Measurements from ENCODE around the gene TRAM2. TPM values are rescaled to one million over a fixed set of nuclear protein-coding genes. Genes with fewer than 3 reads are reported as not detected.

The TRAM2 gene
- total and polyA plus RNA-seq, 2 of the 13 experiments (the other 11 are each of a cell fraction or from before 2014, with no cell fraction given): 49.1 to 72.5 TPM

DNA sequence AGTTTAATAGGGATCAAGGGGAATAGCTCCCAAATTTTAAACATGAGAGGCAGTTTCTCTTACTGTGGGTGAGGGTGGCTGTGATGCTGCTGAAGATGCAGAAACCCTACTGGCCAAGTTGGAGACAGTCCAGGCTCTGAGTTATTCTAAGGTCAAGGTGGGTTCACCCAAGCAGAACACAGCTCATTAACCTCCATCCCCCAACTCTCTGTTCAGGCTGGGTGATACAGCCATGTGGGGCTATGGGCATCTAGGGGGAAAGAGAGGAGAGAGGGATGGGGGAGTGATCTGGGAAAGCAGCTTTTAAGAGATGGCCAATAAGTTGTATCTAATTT, 18.9 kb upstream of the TRAM2 start (continued):
- TF ChIP-seq ZNF207 (IDR thresholded peaks at IDR 0.05; ENCODE audit: borderline replicate concordance) (no peak), ZNF737 (CRISPR knock-in tag; IDR thresholded peaks at IDR 0.05; ENCODE audit: borderline replicate concordance) (0 out of 2 replicates have a peak, but pooled peaks have one; percentile 16), PHF5A (CRISPR knock-in tag; IDR thresholded peaks at IDR 0.05; ENCODE audit: low read depth, unreplicated experiment) (no peak), KDM6A (CRISPR knock-in tag; IDR thresholded peaks at IDR 0.05; ENCODE audit: low read depth) (no peak), RCOR2 (CRISPR knock-in tag; IDR thresholded peaks at IDR 0.05) (peak; percentile 7; the same call in 1 of the 2 replicates), FOXK1 (CRISPR knock-in tag; IDR thresholded peaks at IDR 0.05; ENCODE audit: borderline replicate concordance, low read depth) (no peak), RAD21 (CRISPR knock-in tag; IDR thresholded peaks at IDR 0.05) (no peak), ARNTL (CRISPR knock-in tag; IDR thresholded peaks at IDR 0.05) (0 out of 2 replicates have a peak, but pooled peaks have one; percentile 6), ZNF772 (CRISPR knock-in tag; IDR thresholded peaks at IDR 0.05) (no peak), EHMT2 (IDR thresholded peaks at IDR 0.05; ENCODE audit: borderline replicate concordance, low read depth, low read length) (no peak), NONO (IDR thresholded peaks at IDR 0.05) (no peak), NONO (CRISPR knock-in tag; conservative IDR thresholded peaks at IDR 0.05) (no peak), ZNF792 (CRISPR knock-in tag; IDR thresholded peaks at IDR 0.05) (no peak), RXRB (CRISPR knock-in tag; IDR thresholded peaks at IDR 0.05; ENCODE audit: borderline replicate concordance) (0 out of 2 replicates have a peak, but pooled peaks have one; percentile 4), SP4 (CRISPR knock-in tag; IDR thresholded peaks at IDR 0.05) (no peak), LCORL (IDR thresholded peaks at IDR 0.05) (no peak), LCORL (CRISPR knock-in tag; IDR thresholded peaks at IDR 0.05) (no peak), POLR2G (IDR thresholded peaks at IDR 0.05; ENCODE audit: low read depth, low read length) (no peak), KDM1A (CRISPR knock-in tag; IDR thresholded peaks at IDR 0.05) (no peak), ZNF703 (CRISPR knock-in tag; IDR thresholded peaks at IDR 0.05; ENCODE audit: borderline replicate concordance) (no peak), TP53 (CRISPR knock-in tag; conservative IDR thresholded peaks at IDR 0.05) (no peak)
- TF ChIP-seq, protein P1, sequence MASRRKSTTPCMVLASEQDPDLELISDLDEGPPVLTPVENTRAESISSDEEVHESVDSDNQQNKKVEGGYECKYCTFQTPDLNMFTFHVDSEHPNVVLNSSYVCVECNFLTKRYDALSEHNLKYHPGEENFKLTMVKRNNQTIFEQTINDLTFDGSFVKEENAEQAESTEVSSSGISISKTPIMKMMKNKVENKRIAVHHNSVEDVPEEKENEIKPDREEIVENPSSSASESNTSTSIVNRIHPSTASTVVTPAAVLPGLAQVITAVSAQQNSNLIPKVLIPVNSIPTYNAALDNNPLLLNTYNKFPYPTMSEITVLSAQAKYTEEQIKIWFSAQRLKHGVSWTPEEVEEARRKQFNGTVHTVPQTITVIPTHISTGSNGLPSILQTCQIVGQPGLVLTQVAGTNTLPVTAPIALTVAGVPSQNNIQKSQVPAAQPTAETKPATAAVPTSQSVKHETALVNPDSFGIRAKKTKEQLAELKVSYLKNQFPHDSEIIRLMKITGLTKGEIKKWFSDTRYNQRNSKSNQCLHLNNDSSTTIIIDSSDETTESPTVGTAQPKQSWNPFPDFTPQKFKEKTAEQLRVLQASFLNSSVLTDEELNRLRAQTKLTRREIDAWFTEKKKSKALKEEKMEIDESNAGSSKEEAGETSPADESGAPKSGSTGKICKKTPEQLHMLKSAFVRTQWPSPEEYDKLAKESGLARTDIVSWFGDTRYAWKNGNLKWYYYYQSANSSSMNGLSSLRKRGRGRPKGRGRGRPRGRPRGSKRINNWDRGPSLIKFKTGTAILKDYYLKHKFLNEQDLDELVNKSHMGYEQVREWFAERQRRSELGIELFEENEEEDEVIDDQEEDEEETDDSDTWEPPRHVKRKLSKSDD (CRISPR knock-in tag; IDR thresholded peaks at IDR 0.05; ENCODE audit: low read depth): no peak
- TF ChIP-seq, protein P2, sequence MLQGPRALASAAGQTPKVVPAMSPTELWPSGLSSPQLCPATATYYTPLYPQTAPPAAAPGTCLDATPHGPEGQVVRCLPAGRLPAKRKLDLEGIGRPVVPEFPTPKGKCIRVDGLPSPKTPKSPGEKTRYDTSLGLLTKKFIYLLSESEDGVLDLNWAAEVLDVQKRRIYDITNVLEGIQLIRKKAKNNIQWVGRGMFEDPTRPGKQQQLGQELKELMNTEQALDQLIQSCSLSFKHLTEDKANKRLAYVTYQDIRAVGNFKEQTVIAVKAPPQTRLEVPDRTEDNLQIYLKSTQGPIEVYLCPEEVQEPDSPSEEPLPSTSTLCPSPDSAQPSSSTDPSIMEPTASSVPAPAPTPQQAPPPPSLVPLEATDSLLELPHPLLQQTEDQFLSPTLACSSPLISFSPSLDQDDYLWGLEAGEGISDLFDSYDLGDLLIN (CRISPR knock-in tag; IDR thresholded peaks at IDR 0.05; ENCODE audit: borderline replicate concordance): no peak
- TF ChIP-seq, protein P3, sequence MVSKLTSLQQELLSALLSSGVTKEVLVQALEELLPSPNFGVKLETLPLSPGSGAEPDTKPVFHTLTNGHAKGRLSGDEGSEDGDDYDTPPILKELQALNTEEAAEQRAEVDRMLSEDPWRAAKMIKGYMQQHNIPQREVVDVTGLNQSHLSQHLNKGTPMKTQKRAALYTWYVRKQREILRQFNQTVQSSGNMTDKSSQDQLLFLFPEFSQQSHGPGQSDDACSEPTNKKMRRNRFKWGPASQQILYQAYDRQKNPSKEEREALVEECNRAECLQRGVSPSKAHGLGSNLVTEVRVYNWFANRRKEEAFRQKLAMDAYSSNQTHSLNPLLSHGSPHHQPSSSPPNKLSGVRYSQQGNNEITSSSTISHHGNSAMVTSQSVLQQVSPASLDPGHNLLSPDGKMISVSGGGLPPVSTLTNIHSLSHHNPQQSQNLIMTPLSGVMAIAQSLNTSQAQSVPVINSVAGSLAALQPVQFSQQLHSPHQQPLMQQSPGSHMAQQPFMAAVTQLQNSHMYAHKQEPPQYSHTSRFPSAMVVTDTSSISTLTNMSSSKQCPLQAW (CRISPR knock-in tag; IDR thresholded peaks at IDR 0.05): no peak
- TF ChIP-seq, protein P4, sequence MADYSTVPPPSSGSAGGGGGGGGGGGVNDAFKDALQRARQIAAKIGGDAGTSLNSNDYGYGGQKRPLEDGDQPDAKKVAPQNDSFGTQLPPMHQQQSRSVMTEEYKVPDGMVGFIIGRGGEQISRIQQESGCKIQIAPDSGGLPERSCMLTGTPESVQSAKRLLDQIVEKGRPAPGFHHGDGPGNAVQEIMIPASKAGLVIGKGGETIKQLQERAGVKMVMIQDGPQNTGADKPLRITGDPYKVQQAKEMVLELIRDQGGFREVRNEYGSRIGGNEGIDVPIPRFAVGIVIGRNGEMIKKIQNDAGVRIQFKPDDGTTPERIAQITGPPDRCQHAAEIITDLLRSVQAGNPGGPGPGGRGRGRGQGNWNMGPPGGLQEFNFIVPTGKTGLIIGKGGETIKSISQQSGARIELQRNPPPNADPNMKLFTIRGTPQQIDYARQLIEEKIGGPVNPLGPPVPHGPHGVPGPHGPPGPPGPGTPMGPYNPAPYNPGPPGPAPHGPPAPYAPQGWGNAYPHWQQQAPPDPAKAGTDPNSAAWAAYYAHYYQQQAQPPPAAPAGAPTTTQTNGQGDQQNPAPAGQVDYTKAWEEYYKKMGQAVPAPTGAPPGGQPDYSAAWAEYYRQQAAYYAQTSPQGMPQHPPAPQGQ (CRISPR knock-in tag; IDR thresholded peaks at IDR 0.05; ENCODE audit: borderline replicate concordance): no peak

All from HepG2 (cell line).